Astrocyte (in vitro differentiated cells and primary cell): ENCODE measurements around the gene ENHO. TPM values are rescaled to one million over a fixed set of nuclear protein-coding genes. Genes with fewer than 3 reads are reported as not detected.

ENCODE experiments used
- total RNA-seq: library from RNA; stranded (reverse); gene quantifications from 2 replicates; pipeline ENCODE4 v1.2.1, GENCODE V29; 2021

Gene ENHO
- total RNA-seq, 1 donor from 2014 or later = 1.1 TPM

Other genes with a start within 250 kb of the ENHO start
- gene KIF24, start 193.7 kb downstream of the ENHO start, total RNA-seq = 0.79 and 0.86 TPM in 2 replicates
- 12.8 and 12.9 TPM in 2 replicates for gene NUDT2, start 193.4 kb downstream of the ENHO start, total RNA-seq
- gene MYORG, start 146.1 kb downstream of the ENHO start, total RNA-seq = 6.9 and 7.3 TPM in 2 replicates
- 59.9 and 63.5 TPM in 2 replicates for gene FAM219A, start 64.4 kb downstream of the ENHO start, total RNA-seq
- gene DNAI1, start 64.2 kb downstream of the ENHO start, total RNA-seq = 0.58 and 1.8 TPM in 2 replicates
- 6.6 and 7.4 TPM in 2 replicates for gene CNTFR, start 66.7 kb upstream of the ENHO start, total RNA-seq
- gene RPP25L, start 89.1 kb upstream of the ENHO start, total RNA-seq = 13.9 TPM in 2 replicates
- 93.0 and 94.8 TPM in 2 replicates for gene DCTN3, start 97.5 kb upstream of the ENHO start, total RNA-seq
- 0.16 and 0.19 TPM in 2 replicates for gene ARID3C, start 106.1 kb upstream of the ENHO start, total RNA-seq
- gene SIGMAR1, start 114.8 kb upstream of the ENHO start, total RNA-seq = 73.2 and 81.3 TPM in 2 replicates
- 30.7 and 33.1 TPM in 2 replicates for gene GALT, start 123.7 kb upstream of the ENHO start, total RNA-seq
- 22.2 and 28.0 TPM in 2 replicates for gene IL11RA, start 129.2 kb upstream of the ENHO start, total RNA-seq
- 0.52 TPM in 1 of 2 replicates, not detected in the other for gene CCL27, start 139.7 kb upstream of the ENHO start, total RNA-seq
- not detected in 2 replicates for gene CCL19, start 168.3 kb upstream of the ENHO start, total RNA-seq
- not detected in 2 replicates for gene CCL21, start 187.1 kb upstream of the ENHO start, total RNA-seq